ENCODE data around the gene PITX3.

DNA sequence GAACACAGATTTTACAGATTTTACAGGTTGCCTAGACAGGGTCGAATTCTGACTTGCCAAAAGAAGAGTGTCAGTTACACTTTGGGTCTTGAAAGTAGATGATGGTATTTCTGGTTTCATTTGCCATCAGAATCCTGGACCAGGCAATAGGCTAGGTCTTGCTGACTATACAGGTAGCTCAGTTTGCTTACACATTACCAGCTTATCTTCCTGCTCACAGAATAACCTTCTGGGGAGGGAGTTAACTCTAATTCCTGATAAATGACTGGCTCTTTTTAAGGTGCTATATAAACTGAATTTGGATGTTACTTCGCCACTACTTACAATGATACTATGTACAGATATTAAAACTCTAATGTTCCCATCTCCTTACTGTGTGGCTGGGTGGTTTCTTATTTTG, 43.8 kb upstream of the PITX3 start:
- no peak for TF ChIP-seq POLR2A (IDR thresholded peaks at IDR 0.05; ENCODE audit: extremely low read depth, insufficient read length)
- TF ChIP-seq, protein P1, sequence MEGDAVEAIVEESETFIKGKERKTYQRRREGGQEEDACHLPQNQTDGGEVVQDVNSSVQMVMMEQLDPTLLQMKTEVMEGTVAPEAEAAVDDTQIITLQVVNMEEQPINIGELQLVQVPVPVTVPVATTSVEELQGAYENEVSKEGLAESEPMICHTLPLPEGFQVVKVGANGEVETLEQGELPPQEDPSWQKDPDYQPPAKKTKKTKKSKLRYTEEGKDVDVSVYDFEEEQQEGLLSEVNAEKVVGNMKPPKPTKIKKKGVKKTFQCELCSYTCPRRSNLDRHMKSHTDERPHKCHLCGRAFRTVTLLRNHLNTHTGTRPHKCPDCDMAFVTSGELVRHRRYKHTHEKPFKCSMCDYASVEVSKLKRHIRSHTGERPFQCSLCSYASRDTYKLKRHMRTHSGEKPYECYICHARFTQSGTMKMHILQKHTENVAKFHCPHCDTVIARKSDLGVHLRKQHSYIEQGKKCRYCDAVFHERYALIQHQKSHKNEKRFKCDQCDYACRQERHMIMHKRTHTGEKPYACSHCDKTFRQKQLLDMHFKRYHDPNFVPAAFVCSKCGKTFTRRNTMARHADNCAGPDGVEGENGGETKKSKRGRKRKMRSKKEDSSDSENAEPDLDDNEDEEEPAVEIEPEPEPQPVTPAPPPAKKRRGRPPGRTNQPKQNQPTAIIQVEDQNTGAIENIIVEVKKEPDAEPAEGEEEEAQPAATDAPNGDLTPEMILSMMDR (IDR thresholded peaks at IDR 0.05; ENCODE audit: low read depth, low read length): no peak
